OCI-LY7 (cell line): ENCODE measurements around the gene SUCNR1. TPM values are rescaled to one million over a fixed set of nuclear protein-coding genes. Genes with fewer than 3 reads are reported as not detected.
"Not testable (repeated sequence)": the region's sequence is repeated elsewhere in the genome, so short reads cannot be mapped to it uniquely, and the experiment has no call there.

Experiments used
- BruUV-seq: library from RNA; stranded (reverse); fragments of 400-500 nt; replicated peaks from 2 replicates; lab custom pipeline; 2021; lab: Mats Ljungman, UMichigan
- CTCF ChIA-PET: fragments of 300-600 bp; sonication (Branson Sonifier 250); formaldehyde crosslinking; loops from one replicate; lab custom pipeline; 2022; ENCODE audit warnings: antibody characterized with exemption; ENCODE audit not compliant: unreplicated experiment; lab: Charles Lee
- POLR2A ChIA-PET: fragments of 300-600 bp; sonication (Branson Sonifier 250); formaldehyde crosslinking; loops from one replicate; lab custom pipeline; 2022; ENCODE audit warnings: antibody characterized with exemption; lab: Charles Lee
- DNase-seq: peaks from one replicate; pipeline ENCODE4 v3.0.0-alpha.2; 2015; ENCODE audit warnings: low spot score
- H2AFZ ChIP-seq: fragments of 200-600 bp; sonication (generic), shearing (Covaris generic); 2 replicates; pipeline ENCODE4 v1.6.1; 2014; ENCODE audit warnings: mild to moderate bottlenecking, antibody characterized with exemption, low read length, moderate library complexity
- H3K27ac ChIP-seq: fragments of 200-600 bp; sonication (generic); 2 replicates; pipeline ENCODE4 v1.5.1; 2014; ENCODE audit warnings: mixed run types, low read depth, mild to moderate bottlenecking, moderate library complexity, low read length, inconsistent platforms; ENCODE audit not compliant: poor library complexity, severe bottlenecking
- H3K36me3 ChIP-seq: fragments of 200-600 bp; sonication (generic); 2 replicates; pipeline ENCODE4 v1.6.1; 2014; ENCODE audit warnings: mild to moderate bottlenecking, antibody characterized with exemption, low read length, moderate library complexity, mixed read lengths; ENCODE audit not compliant: insufficient read depth
- H3K4me1 ChIP-seq: fragments of 200-600 bp; sonication (generic); 2 replicates; pipeline ENCODE4 v1.5.1; 2014; ENCODE audit warnings: mild to moderate bottlenecking, low read length; ENCODE audit not compliant: insufficient read depth, poor library complexity, severe bottlenecking
- H3K4me2 ChIP-seq: fragments of 200-600 bp; sonication (generic); 2 replicates; pipeline ENCODE4 v1.6.1; 2014; ENCODE audit warnings: mild to moderate bottlenecking, low read length
- H3K4me3 ChIP-seq: fragments of 200-600 bp; sonication (generic); 2 replicates; pipeline ENCODE4 v1.5.1; 2014; ENCODE audit warnings: mild to moderate bottlenecking, low read depth, low read length; ENCODE audit not compliant: poor library complexity, severe bottlenecking
- H3K79me2 ChIP-seq: fragments of 200-600 bp; sonication (generic); 2 replicates; pipeline ENCODE4 v1.6.1; 2016; ENCODE audit warnings: low read depth, mild to moderate bottlenecking, low read length, moderate library complexity, mixed read lengths; ENCODE audit not compliant: insufficient read depth
- H3K9me2 ChIP-seq: fragments of 200-600 bp; sonication (generic); 2 replicates; pipeline ENCODE4 v1.6.1; 2016; ENCODE audit warnings: mild to moderate bottlenecking, low read length, mixed read lengths; ENCODE audit not compliant: insufficient read depth
- H3K9me3 ChIP-seq: fragments of 200-600 bp; sonication (generic); 2 replicates; pipeline ENCODE4 v1.6.1; 2014; ENCODE audit warnings: mild to moderate bottlenecking, mixed run types, low read length, mixed read lengths
- H4K20me1 ChIP-seq: fragments of 200-600 bp; sonication (generic); 2 replicates; pipeline ENCODE4 v1.6.1; 2014; ENCODE audit warnings: mild to moderate bottlenecking, antibody characterized with exemption, low read length, moderate library complexity, mixed read lengths; ENCODE audit not compliant: insufficient read depth
- CTCF ChIP-seq: fragments of 200-600 bp; sonication (generic); conservative IDR thresholded peaks from 2 replicates; pipeline ENCODE4 v1.5.1; 2014; ENCODE audit warnings: mild to moderate bottlenecking, antibody characterized with exemption, low read length, moderate library complexity, mixed read lengths
- EZH2phosphoT487 ChIP-seq: fragments of 200-600 bp; sonication (generic); IDR thresholded peaks from 2 replicates; pipeline ENCODE4 v1.6.1; 2018; ENCODE audit warnings: low read depth, borderline replicate concordance, mild to moderate bottlenecking, mixed run types, antibody characterized with exemption, low read length, moderate library complexity, mixed read lengths
- intact Hi-C: fragments of 100-400 bp; cut with micrococcal nuclease; formaldehyde crosslinking; loops from one replicate; pipeline ENCODE4 v1.10.0; 2022; ENCODE audit not compliant: unreplicated experiment
- total RNA-seq, 2 experiments: library from RNA; depleted of rRNA in 1 of 2; stranded (reverse); fragments of >200 nt in 1 of 2; shearing (Covaris generic) in 1 of 2; gene quantifications; 2 replicates each; pipeline ENCODE4 v1.2.3, GENCODE V29; 2014 to 2022

Gene SUCNR1
- total RNA-seq, 2 experiments from 2014 or later, result not detected

GRCh38 chr3:151887450-151888211 lies 14.2 kb downstream of the SUCNR1 start:
- H2AFZ ChIP-seq, intact Hi-C loops: not testable (repeated sequence)

GRCh38 chr3:151890721-151891141 lies 17.3 kb downstream of the SUCNR1 start:
- Histone ChIP-seq H3K9me2 (no peaks in the 10 kb centered on the region), H3K36me3 (no peaks in the 10 kb centered on the region), H2AFZ (no peak overlapping the region), H3K4me1 (no peaks in the 10 kb centered on the region), H3K27ac (no peak overlapping the region), H3K9me3 (no peaks in the 10 kb centered on the region), H3K4me3 (no peak overlapping the region), H3K79me2 (no peaks in the 10 kb centered on the region), H4K20me1 (no peaks in the 10 kb centered on the region), H3K4me2 (no peak overlapping the region)
- DNase-seq, result peak; percentile 9
- intact Hi-C loops, result no loop called here
- POLR2A ChIA-PET, result interaction anchor here (1.1 kb wide), 1 partner anchor 20 kb away, joined by 3 read pairs; no protein-coding TSS in a partner anchor
- no TSS peak for BruUV-seq
- CTCF ChIA-PET, result no interaction called here
- no peak for TF ChIP-seq EZH2phosphoT487
- no peak for TF ChIP-seq CTCF

More at GRCh38 chr3:151887450-151888211, 14.2 kb downstream of the SUCNR1 start:
- H3K4me2 ChIP-seq, H4K20me1 ChIP-seq, H3K9me3 ChIP-seq, POLR2A ChIA-PET, CTCF ChIA-PET, H3K9me2 ChIP-seq, H3K4me1 ChIP-seq, H3K27ac ChIP-seq, BruUV-seq, H3K79me2 ChIP-seq, H3K36me3 ChIP-seq, DNase-seq, H3K4me3 ChIP-seq: not testable (repeated sequence)

GRCh38 chr3:151891721-151892120 lies 18.3 kb downstream of the SUCNR1 start:
- ChIA-PET CTCF (no interaction called here), POLR2A (interaction anchor here (0.9 kb wide), 1 partner anchor 31 kb away, joined by 4 read pairs; no protein-coding TSS in a partner anchor)
- BruUV-seq, result no TSS peak
- Histone ChIP-seq H3K4me3 (no peak overlapping the region), H3K79me2 (no peaks in the 10 kb centered on the region), H3K27ac (no peak overlapping the region), H3K36me3 (no peaks in the 10 kb centered on the region), H2AFZ (no peak overlapping the region), H3K4me1 (no peaks in the 10 kb centered on the region), H3K4me2 (no peak overlapping the region), H3K9me3 (no peaks in the 10 kb centered on the region), H4K20me1 (no peaks in the 10 kb centered on the region), H3K9me2 (no peaks in the 10 kb centered on the region)
- intact Hi-C loops, result no loop called here
- no peak for DNase-seq
- TF ChIP-seq EZH2phosphoT487, result no peak
- no peak for TF ChIP-seq CTCF
